ENCODE results near the gene MLN.
A peak's percentile ranks its signal among the peaks of the same experiment; 100 is the strongest.

MLN gene

GRCh38 chr6:33762713-33763112, 41.1 kb downstream of the MLN start:
- no peak for DNase-seq (ENCODE audit: low read depth)
- TF ChIP-seq CTCF (conservative IDR thresholded peaks at IDR 0.05; ENCODE audit: control insufficient read depth, insufficient read depth, low read depth, low read length), result no peak
- no peak overlapping the region for H3K4me3 ChIP-seq (ENCODE audit: control insufficient read depth, low read depth, low read length)

GRCh38 chr6:33761922-33762629, 41.7 kb downstream of the MLN start:
- peak; percentile 67 for TF ChIP-seq CTCF (conservative IDR thresholded peaks at IDR 0.05; ENCODE audit: control insufficient read depth, insufficient read depth, low read depth, low read length)
- DNase-seq (ENCODE audit: low read depth), result peak; percentile 41
- H3K4me3 ChIP-seq (ENCODE audit: control insufficient read depth, low read depth, low read length), result no peak overlapping the region

- no peak for DNase-seq (ENCODE audit: low read depth)
- TF ChIP-seq CTCF (conservative IDR thresholded peaks at IDR 0.05; ENCODE audit: control insufficient read depth, insufficient read depth, low read depth, low read length), result no peak
- no peak overlapping the region for H3K4me3 ChIP-seq (ENCODE audit: control insufficient read depth, low read depth, low read length)
Measured at GRCh38 chr6:33761581-33761921, 42.3 kb downstream of the MLN start.

GRCh38 chr6:33759887-33760629, 43.7 kb downstream of the MLN start:
- no peak overlapping the region for H3K4me3 ChIP-seq (ENCODE audit: control insufficient read depth, low read depth, low read length)
- TF ChIP-seq CTCF (conservative IDR thresholded peaks at IDR 0.05; ENCODE audit: control insufficient read depth, insufficient read depth, low read depth, low read length), result no peak
- DNase-seq (ENCODE audit: low read depth), result no peak

GRCh38 chr6:33758815-33759216, 45.0 kb downstream of the MLN start:
- H3K4me3 ChIP-seq (ENCODE audit: control insufficient read depth, low read depth, low read length), result no peak overlapping the region
- DNase-seq (ENCODE audit: low read depth), result no peak
- TF ChIP-seq CTCF (conservative IDR thresholded peaks at IDR 0.05; ENCODE audit: control insufficient read depth, insufficient read depth, low read depth, low read length), result no peak

- DNase-seq (ENCODE audit: low read depth), result no peak
- TF ChIP-seq CTCF (conservative IDR thresholded peaks at IDR 0.05; ENCODE audit: control insufficient read depth, insufficient read depth, low read depth, low read length), result no peak
Measured at GRCh38 chr6:33757906-33758305, 45.9 kb downstream of the MLN start.

More at GRCh38 chr6:33757906-33758305, 45.9 kb downstream of the MLN start:
- no peak overlapping the region for H3K4me3 ChIP-seq (ENCODE audit: control insufficient read depth, low read depth, low read length)
